K562 (cell line): ENCODE data around the gene GDAP2. TPM values are rescaled to one million over a fixed set of nuclear protein-coding genes. Genes with fewer than 3 reads are reported as not detected.

Source experiments
- C11orf30 ChIP-seq: fragments of 450-650 bp; IDR thresholded peaks from 2 replicates; pipeline ENCODE4 v1.6.1; 2016; ENCODE audit warnings: low read depth, mild to moderate bottlenecking
- CBFA2T3 ChIP-seq: fragments of 450-650 bp; IDR thresholded peaks from 2 replicates; pipeline ENCODE4 v1.6.1; 2017
- EGR1 ChIP-seq: fragments of 450-650 bp; conservative IDR thresholded peaks from 2 replicates; pipeline ENCODE4 v1.6.1; 2017; ENCODE audit warnings: mild to moderate bottlenecking
- HNRNPH1 ChIP-seq: fragments of 200-400 bp; formaldehyde crosslinking; optimal IDR thresholded peaks from 2 replicates; pipeline ENCODE3; 2017; ENCODE audit warnings: low read depth, mild to moderate bottlenecking, low read length, moderate library complexity
- PHF8 ChIP-seq: fragments of 200-600 bp; sonication (generic); IDR thresholded peaks from 2 replicates; pipeline ENCODE4 v1.6.1; 2012; ENCODE audit warnings: mixed run types, mild to moderate bottlenecking, inconsistent platforms, low read length, moderate library complexity, borderline replicate concordance
- YY1 ChIP-seq, 3 experiments: IDR thresholded peaks; 2 replicates each; pipeline ENCODE4 v1.6.1; 2011; ENCODE audit warnings: low read length in 2 of 3, mild to moderate bottlenecking in 2 of 3, moderate library complexity in 2 of 3, borderline replicate concordance in 1 of 3, control low read depth in 1 of 3, low read depth in 1 of 3; ENCODE audit not compliant: insufficient read depth in 3 of 3, insufficient replicate concordance in 2 of 3, control insufficient read depth in 1 of 3, insufficient read length in 1 of 3; ENCODE audit errors: extremely low read depth in 1 of 3
- ZFX ChIP-seq: sonication (generic); formaldehyde crosslinking; IDR thresholded peaks from 2 replicates; pipeline ENCODE4 v1.8.0; 2022; ENCODE audit warnings: mild to moderate bottlenecking, missing genetic modification reagents, moderate library complexity
- ZNF253 ChIP-seq: fragments of 250-450 bp; sonication (Bioruptor Pico); conservative IDR thresholded peaks from 2 replicates; pipeline ENCODE4 v1.6.1; 2021; ENCODE audit warnings: mild to moderate bottlenecking
- ZNF766 ChIP-seq: fragments of 200-800 bp; sonication (Bioruptor generic); conservative IDR thresholded peaks from 2 replicates; pipeline ENCODE4 v1.6.1; 2016; ENCODE audit warnings: missing genetic modification characterization, missing compliant biosample characterization
- polyA plus RNA-seq, 8 experiments: library from polyadenylated mRNA; depleted of rRNA in 4 of 8; stranded (reverse) in 5 of 8; unstranded in 3 of 8; fragments of >200 nt; fragmentation: Nextera tagmentation in 2 of 8; fragmentation: Illumina TruSeq in 1 of 8; extraction: Ambion mirVana in 2 of 8; extraction: Trizol in 1 of 8; gene quantifications; 2 replicates each; pipeline versions ENCODE4 v1.2.1 to v1.2.3, GENCODE V29; 2011 to 2014; ENCODE audit warnings: inconsistent platforms in 1 of 8, missing spikeins in 1 of 8
- total RNA-seq, 7 experiments: library from RNA; depleted of rRNA in 6 of 7; stranded (reverse); fragments of >200 nt in 6 of 7; fragmentation: Illumina TruSeq in 2 of 7; extraction: Trizol in 2 of 7; gene quantifications; 2 replicates each; pipeline versions ENCODE4 v1.2.1 to v1.2.3, GENCODE V29; 2011 to 2021; ENCODE audit warnings: low replicate concordance in 1 of 7
- TF ChIP-seq, protein P1 (sequence below), 3 experiments: fragments of 200-800 bp in 1 of 3; fragments of 250-450 bp in 1 of 3; fragments of 450-650 bp in 1 of 3; sonication (Bioruptor Pico) in 1 of 3; sonication (Bioruptor generic) in 1 of 3; formaldehyde crosslinking in 1 of 3; IDR thresholded peaks; 2 replicates each; pipeline versions ENCODE4 v1.6.1 to v1.8.0; 2016 to 2022; ENCODE audit warnings: mild to moderate bottlenecking in 2 of 3, missing genetic modification characterization in 2 of 3, missing compliant biosample characterization in 1 of 3, moderate library complexity in 1 of 3
- TF ChIP-seq, protein P2 (sequence below): fragments of 450-650 bp; conservative IDR thresholded peaks from 2 replicates; pipeline ENCODE4 v1.6.1; 2016; ENCODE audit warnings: missing genetic modification characterization, low read depth, mild to moderate bottlenecking, missing compliant biosample characterization, moderate library complexity
- TF ChIP-seq, protein P3 (sequence below), 2 experiments: IDR thresholded peaks; 2 replicates each; pipeline ENCODE4 v1.6.1; 2012; ENCODE audit warnings: improper control_type of control experiment in 2 of 2, low read depth in 2 of 2, low read length in 2 of 2, borderline replicate concordance in 1 of 2
- TF ChIP-seq, protein P4 (sequence below): fragments of 250-450 bp; sonication (Bioruptor Pico); IDR thresholded peaks from 2 replicates; pipeline ENCODE4 v1.4.0; 2020; ENCODE audit warnings: mild to moderate bottlenecking
- TF ChIP-seq, protein P5 (sequence below): fragments of 250-450 bp; sonication (Bioruptor Pico); IDR thresholded peaks from 2 replicates; pipeline ENCODE4 v1.4.0; 2020; ENCODE audit warnings: mild to moderate bottlenecking, moderate library complexity

The GDAP2 gene
- total and polyA plus RNA-seq, 9 of the 15 experiments (the other 6 are each of a cell fraction or from before 2014, with no cell fraction given) = 4.1 to 23.1 (median 13.2) TPM

DNA sequence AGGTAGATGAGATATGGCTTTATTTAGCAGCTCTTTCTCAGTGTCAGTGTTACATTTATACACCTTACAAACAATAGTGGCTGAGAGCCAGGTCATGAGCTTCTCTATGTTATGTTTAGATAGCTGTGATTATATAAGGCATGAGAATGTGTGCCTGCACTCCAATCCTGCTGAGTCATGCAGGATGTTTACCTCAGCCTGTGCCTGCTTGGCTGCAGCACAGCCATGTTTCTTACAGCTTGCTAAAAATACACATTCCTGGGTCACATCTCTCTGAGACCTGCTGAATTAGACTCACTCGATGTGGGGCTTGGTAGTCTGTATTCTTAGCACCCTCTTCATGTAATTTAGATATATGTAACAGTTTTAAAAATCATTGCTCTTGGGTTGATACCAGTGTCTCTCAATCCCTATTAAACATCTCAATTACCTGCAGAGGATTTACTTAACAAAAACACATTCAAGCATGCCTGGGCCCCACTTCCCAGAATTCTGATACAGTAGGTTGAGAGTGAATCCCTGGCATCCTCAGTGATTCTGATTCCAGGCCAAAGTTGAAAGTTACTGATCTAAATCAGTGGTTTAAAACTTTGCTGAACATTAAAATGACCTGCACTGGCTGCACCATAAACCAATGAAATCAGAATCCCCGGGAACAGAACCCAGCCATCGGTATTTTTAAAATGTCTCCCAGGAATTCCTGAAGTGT lies 107.5 kb downstream of the GDAP2 start (continued):
- TF ChIP-seq, protein P1, sequence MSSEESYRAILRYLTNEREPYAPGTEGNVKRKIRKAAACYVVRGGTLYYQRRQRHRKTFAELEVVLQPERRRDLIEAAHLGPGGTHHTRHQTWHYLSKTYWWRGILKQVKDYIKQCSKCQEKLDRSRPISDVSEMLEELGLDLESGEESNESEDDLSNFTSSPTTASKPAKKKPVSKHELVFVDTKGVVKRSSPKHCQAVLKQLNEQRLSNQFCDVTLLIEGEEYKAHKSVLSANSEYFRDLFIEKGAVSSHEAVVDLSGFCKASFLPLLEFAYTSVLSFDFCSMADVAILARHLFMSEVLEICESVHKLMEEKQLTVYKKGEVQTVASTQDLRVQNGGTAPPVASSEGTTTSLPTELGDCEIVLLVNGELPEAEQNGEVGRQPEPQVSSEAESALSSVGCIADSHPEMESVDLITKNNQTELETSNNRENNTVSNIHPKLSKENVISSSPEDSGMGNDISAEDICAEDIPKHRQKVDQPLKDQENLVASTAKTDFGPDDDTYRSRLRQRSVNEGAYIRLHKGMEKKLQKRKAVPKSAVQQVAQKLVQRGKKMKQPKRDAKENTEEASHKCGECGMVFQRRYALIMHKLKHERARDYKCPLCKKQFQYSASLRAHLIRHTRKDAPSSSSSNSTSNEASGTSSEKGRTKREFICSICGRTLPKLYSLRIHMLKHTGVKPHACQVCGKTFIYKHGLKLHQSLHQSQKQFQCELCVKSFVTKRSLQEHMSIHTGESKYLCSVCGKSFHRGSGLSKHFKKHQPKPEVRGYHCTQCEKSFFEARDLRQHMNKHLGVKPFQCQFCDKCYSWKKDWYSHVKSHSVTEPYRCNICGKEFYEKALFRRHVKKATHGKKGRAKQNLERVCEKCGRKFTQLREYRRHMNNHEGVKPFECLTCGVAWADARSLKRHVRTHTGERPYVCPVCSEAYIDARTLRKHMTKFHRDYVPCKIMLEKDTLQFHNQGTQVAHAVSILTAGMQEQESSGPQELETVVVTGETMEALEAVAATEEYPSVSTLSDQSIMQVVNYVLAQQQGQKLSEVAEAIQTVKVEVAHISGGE (CRISPR knock-in tag; IDR thresholded peaks at IDR 0.05) = peak in 1 of 3 experiments; percentile 78; a peak in 2 of 6 replicates
- TF ChIP-seq, protein P2, sequence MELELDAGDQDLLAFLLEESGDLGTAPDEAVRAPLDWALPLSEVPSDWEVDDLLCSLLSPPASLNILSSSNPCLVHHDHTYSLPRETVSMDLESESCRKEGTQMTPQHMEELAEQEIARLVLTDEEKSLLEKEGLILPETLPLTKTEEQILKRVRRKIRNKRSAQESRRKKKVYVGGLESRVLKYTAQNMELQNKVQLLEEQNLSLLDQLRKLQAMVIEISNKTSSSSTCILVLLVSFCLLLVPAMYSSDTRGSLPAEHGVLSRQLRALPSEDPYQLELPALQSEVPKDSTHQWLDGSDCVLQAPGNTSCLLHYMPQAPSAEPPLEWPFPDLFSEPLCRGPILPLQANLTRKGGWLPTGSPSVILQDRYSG (tag) = peak; percentile 98
- TF ChIP-seq CBFA2T3 (peak; percentile 49), ZNF253 (no peak), C11orf30 (peak; percentile 89), ZFX (CRISPR knock-in tag) (no peak), YY1 (IDR thresholded peaks at IDR 0.05; ENCODE audit: borderline replicate concordance in 1 of 3, control insufficient read depth in 1 of 3, extremely low read depth in 1 of 3, insufficient read depth in 3 of 3, insufficient read length in 1 of 3, insufficient replicate concordance in 2 of 3, low read depth in 1 of 3, low read length in 2 of 3) (peak in 2 of 3 experiments; percentile 25 to 66), HNRNPH1 (no peak), PHF8 (no peak), ZNF766 (CRISPR knock-in tag) (peak; percentile 90), EGR1 (no peak)
- TF ChIP-seq, protein P3, sequence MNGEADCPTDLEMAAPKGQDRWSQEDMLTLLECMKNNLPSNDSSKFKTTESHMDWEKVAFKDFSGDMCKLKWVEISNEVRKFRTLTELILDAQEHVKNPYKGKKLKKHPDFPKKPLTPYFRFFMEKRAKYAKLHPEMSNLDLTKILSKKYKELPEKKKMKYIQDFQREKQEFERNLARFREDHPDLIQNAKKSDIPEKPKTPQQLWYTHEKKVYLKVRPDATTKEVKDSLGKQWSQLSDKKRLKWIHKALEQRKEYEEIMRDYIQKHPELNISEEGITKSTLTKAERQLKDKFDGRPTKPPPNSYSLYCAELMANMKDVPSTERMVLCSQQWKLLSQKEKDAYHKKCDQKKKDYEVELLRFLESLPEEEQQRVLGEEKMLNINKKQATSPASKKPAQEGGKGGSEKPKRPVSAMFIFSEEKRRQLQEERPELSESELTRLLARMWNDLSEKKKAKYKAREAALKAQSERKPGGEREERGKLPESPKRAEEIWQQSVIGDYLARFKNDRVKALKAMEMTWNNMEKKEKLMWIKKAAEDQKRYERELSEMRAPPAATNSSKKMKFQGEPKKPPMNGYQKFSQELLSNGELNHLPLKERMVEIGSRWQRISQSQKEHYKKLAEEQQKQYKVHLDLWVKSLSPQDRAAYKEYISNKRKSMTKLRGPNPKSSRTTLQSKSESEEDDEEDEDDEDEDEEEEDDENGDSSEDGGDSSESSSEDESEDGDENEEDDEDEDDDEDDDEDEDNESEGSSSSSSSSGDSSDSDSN (IDR thresholded peaks at IDR 0.05; ENCODE audit: borderline replicate concordance in 1 of 2, low read depth in 2 of 2, low read length in 2 of 2) = no peak
- TF ChIP-seq, protein P4, sequence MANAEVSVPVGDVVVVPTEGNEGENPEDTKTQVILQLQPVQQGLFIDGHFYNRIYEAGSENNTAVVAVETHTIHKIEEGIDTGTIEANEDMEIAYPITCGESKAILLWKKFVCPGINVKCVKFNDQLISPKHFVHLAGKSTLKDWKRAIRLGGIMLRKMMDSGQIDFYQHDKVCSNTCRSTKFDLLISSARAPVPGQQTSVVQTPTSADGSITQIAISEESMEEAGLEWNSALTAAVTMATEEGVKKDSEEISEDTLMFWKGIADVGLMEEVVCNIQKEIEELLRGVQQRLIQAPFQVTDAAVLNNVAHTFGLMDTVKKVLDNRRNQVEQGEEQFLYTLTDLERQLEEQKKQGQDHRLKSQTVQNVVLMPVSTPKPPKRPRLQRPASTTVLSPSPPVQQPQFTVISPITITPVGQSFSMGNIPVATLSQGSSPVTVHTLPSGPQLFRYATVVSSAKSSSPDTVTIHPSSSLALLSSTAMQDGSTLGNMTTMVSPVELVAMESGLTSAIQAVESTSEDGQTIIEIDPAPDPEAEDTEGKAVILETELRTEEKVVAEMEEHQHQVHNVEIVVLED (CRISPR knock-in tag) = no peak
- TF ChIP-seq, protein P5, sequence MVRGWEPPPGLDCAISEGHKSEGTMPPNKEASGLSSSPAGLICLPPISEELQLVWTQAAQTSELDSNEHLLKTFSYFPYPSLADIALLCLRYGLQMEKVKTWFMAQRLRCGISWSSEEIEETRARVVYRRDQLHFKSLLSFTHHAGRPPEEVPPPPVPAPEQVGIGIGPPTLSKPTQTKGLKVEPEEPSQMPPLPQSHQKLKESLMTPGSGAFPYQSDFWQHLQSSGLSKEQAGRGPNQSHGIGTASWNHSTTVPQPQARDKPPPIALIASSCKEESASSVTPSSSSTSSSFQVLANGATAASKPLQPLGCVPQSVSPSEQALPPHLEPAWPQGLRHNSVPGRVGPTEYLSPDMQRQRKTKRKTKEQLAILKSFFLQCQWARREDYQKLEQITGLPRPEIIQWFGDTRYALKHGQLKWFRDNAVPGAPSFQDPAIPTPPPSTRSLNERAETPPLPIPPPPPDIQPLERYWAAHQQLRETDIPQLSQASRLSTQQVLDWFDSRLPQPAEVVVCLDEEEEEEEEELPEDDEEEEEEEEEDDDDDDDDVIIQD (CRISPR knock-in tag) = no peak
